Neural crest cell (in vitro differentiated cells): Measurements from ENCODE around the gene HPX. TPM values are rescaled to one million over a fixed set of nuclear protein-coding genes. Genes with fewer than 3 reads are reported as not detected.
"Not testable (repeated sequence)": the region's sequence is repeated elsewhere in the genome, so short reads cannot be mapped to it uniquely, and the experiment has no call there.

ENCODE experiments used
- DNase-seq: peaks from one replicate; pipeline ENCODE4 v3.0.0; 2021; ENCODE audit warnings: low read depth, mixed read lengths, low spot score
- H3K27ac Mint-ChIP-seq: one replicate; pipeline ENCODE4 v1.8.0; 2021; ENCODE audit warnings: mild to moderate bottlenecking, mixed read lengths; ENCODE audit not compliant: unreplicated experiment
- H3K27me3 Mint-ChIP-seq: 2 replicates; pipeline ENCODE4 v1.8.0; 2021; ENCODE audit warnings: low read depth, mild to moderate bottlenecking, mixed read lengths
- H3K36me3 Mint-ChIP-seq: 2 replicates; pipeline ENCODE4 v1.8.0; 2021; ENCODE audit warnings: low read depth, mild to moderate bottlenecking, mixed read lengths
- H3K4me1 Mint-ChIP-seq: 2 replicates; pipeline ENCODE4 v1.8.0; 2021; ENCODE audit warnings: mixed read lengths
- H3K4me3 Mint-ChIP-seq: one replicate; pipeline ENCODE4 v1.8.0; 2021; ENCODE audit warnings: mild to moderate bottlenecking, mixed read lengths
- H3K9me3 Mint-ChIP-seq: 2 replicates; pipeline ENCODE4 v1.8.0; 2021; ENCODE audit warnings: mixed read lengths
- total RNA-seq: library from RNA; stranded (reverse); gene quantifications from 2 replicates; pipeline ENCODE4 v1.2.1, GENCODE V29; 2021
- TF ChIP-seq, protein P1 (sequence below): fragments of 200-600 bp; sonication (generic); conservative IDR thresholded peaks from 2 replicates; pipeline ENCODE4 v1.5.0; 2021; ENCODE audit warnings: antibody characterized with exemption, mild to moderate bottlenecking

HPX gene
- total RNA-seq, 1 donor from 2014 or later = 4.3 TPM

DNA sequence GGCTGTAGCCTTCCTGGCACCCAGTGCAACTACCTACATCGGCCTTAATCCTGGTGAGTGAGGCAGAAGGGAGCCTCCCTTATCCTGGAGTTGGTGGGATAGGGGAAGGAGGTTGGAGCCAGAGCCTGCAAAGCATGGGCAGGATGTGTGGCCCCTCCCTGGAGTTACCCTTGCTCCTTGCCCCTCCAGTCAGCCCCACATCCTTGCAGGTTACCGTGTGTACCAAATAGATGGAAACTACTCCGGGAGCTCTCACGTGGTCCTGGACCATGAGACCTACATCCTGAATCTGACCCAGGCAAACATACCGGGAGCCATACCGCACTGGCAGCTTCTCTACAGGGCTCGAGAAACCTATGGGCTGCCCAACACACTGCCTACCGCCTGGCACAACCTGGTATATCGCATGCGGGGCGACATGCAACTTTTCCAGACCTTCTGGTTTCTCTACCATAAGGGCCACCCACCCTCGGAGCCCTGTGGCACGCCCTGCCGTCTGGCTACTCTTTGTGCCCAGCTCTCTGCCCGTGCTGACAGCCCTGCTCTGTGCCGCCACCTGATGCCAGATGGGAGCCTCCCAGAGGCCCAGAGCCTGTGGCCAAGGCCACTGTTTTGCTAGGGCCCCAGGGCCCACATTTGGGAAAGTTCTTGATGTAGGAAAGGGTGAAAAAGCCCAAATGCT lies 46.7 kb downstream of the HPX start:
- Mint-ChIP-seq H3K9me3 (no peaks in the 10 kb centered on the region), H3K27me3 (no peaks in the 10 kb centered on the region), H3K4me3 (peak overlapping the region; percentile 74), H3K36me3 (peaks cover 2% of the 10 kb centered on the region), H3K4me1 (peaks cover 29% of the 10 kb centered on the region), H3K27ac (no peak overlapping the region)
- TF ChIP-seq, protein P1, sequence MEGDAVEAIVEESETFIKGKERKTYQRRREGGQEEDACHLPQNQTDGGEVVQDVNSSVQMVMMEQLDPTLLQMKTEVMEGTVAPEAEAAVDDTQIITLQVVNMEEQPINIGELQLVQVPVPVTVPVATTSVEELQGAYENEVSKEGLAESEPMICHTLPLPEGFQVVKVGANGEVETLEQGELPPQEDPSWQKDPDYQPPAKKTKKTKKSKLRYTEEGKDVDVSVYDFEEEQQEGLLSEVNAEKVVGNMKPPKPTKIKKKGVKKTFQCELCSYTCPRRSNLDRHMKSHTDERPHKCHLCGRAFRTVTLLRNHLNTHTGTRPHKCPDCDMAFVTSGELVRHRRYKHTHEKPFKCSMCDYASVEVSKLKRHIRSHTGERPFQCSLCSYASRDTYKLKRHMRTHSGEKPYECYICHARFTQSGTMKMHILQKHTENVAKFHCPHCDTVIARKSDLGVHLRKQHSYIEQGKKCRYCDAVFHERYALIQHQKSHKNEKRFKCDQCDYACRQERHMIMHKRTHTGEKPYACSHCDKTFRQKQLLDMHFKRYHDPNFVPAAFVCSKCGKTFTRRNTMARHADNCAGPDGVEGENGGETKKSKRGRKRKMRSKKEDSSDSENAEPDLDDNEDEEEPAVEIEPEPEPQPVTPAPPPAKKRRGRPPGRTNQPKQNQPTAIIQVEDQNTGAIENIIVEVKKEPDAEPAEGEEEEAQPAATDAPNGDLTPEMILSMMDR = no peak
- DNase-seq = no peak

DNA sequence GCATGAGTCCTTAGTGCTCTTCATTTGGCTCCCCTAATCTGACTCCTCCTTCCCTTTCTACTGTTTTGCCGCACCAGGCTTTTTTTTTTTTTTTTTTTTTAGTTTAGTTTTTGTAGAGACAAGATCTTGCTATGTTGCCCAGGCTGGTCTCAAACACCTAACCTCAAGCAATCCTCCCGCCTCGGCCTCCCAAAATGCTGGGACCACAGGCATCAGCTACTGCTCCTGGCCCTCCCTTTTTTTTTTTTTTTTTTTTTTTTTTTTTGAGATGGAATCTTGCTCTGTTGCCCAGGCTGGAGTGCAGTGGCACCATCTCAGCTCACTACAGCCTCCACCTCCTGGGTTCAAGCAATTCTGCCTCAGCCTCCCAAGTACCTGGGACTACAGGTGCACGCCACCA lies 48.5 kb downstream of the HPX start:
- H3K9me3 Mint-ChIP-seq, H3K27ac Mint-ChIP-seq, H3K27me3 Mint-ChIP-seq, DNase-seq, H3K36me3 Mint-ChIP-seq: not testable (repeated sequence)
- H3K4me1 Mint-ChIP-seq = peaks cover 23% of the 10 kb centered on the region
- H3K4me3 Mint-ChIP-seq = peak overlapping the region; percentile 74

DNA sequence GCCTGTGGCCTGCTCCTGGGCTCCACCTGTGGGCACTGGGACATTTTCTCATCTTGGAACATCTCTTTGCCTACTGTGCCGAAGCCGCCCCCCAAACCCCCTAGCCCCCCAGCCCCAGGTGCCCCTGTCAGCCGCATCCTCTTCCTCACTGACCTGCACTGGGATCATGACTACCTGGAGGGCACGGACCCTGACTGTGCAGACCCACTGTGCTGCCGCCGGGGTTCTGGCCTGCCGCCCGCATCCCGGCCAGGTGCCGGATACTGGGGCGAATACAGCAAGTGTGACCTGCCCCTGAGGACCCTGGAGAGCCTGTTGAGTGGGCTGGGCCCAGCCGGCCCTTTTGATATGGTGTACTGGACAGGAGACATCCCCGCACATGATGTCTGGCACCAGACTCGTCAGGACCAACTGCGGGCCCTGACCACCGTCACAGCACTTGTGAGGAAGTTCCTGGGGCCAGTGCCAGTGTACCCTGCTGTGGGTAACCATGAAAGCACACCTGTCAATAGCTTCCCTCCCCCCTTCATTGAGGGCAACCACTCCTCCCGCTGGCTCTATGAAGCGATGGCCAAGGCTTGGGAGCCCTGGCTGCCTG lies 49.2 kb downstream of the HPX start:
- TF ChIP-seq, protein P1 = no peak
- no peaks in the 10 kb centered on the region for H3K9me3 Mint-ChIP-seq
- H3K36me3 Mint-ChIP-seq = no peaks in the 10 kb centered on the region
- peaks cover 23% of the 10 kb centered on the region for H3K4me1 Mint-ChIP-seq
- H3K4me3 Mint-ChIP-seq = peak overlapping the region; percentile 93
- peak overlapping the region; percentile 57 for H3K27ac Mint-ChIP-seq
- no peak for DNase-seq
- H3K27me3 Mint-ChIP-seq = no peaks in the 10 kb centered on the region

DNA sequence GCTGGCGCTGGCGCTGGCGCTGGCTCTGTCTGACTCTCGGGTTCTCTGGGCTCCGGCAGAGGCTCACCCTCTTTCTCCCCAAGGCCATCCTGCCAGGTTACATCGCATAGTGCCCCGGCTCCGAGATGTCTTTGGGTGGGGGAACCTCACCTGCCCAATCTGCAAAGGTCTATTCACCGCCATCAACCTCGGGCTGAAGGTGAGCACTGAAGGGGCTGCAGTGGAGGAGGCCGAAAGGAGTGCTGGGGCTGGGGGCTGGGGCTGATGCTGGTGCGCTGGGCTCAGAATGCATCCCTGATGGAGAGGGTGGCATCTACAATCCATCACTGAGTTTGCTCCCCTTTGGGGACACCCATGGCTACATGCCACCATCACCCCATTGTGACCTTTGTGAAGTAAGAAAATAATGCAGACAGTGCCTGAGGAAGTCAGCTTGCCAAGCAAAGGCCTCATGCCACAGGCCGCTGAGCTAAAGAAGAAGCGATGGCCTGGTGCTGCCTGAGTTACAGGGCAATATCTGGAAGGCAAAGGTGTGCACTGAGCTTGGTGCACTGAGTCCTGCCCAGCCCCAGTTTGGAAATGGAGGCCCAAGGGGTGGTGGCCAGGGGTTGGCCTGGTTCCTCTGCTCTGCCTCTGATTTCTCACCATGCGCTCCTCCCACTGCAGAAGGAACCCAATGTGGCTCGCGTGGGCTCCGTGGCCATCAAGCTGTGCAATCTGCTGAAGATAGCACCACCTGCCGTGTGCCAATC lies 49.9 kb downstream of the HPX start:
- Mint-ChIP-seq H3K4me1 (peaks cover 23% of the 10 kb centered on the region), H3K36me3 (no peaks in the 10 kb centered on the region), H3K27ac (no peak overlapping the region), H3K27me3 (no peaks in the 10 kb centered on the region), H3K9me3 (no peaks in the 10 kb centered on the region), H3K4me3 (peak overlapping the region; percentile 93)
- DNase-seq = no peak
- TF ChIP-seq, protein P1 = no peak

DNA sequence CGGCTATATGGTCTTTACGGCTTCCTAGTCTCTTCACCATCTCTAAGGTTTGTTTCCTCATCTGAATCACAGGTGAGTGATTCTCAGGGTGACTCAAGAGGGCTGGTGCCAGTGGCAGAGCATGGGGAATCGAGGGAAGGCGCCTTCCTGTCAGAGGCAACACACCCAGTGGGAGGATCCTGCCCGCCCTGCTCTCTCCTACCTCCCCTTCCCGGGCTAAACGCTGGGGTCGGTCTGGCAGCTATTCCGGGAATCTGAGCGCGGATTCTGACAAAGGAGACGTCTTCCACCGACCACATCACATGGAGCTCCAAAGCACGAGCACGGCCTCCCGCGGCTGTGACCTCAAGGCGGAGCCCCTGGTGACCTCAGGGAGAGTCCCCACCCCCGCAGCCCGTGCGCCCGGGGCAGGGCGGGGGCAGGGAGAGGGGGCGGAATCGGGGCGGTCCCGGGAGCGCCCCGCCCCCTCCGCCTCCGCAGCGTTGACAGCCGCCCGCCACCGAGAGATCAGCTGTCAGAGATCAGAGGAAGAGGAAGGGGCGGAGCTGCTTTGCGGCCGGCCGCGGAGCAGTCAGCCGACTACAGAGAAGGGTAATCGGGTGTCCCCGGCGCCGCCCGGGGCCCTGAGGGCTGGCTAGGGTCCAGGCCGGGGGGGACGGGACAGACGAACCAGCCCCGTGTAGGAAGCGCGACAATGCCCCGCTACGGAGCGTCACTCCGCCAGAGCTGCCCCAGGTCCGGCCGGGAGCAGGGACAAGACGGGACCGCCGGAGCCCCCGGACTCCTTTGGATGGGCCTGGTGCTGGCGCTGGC lies 50.7 kb downstream of the HPX start, which contains the start of gene SMPD1:
TSS of gene SMPD1 (plus strand) at position 570 of the 813 bp plus-strand sequence. CDS start at position 695, 125 bp downstream.
- H3K36me3 Mint-ChIP-seq = no peaks in the 10 kb centered on the region
- H3K27me3 Mint-ChIP-seq = no peaks in the 10 kb centered on the region
- peak within 1 kb of the TSS; percentile 99 for H3K27ac Mint-ChIP-seq
- peak within 1 kb of the TSS; percentile 93 for H3K4me3 Mint-ChIP-seq
- DNase-seq = peak; percentile 79
- TF ChIP-seq, protein P1 = no peak
- H3K9me3 Mint-ChIP-seq = no peaks in the 10 kb centered on the region
- peaks cover 26% of the 10 kb centered on the region for H3K4me1 Mint-ChIP-seq
